D721Med (cell line): ENCODE measurements around the gene MROH7.

Experiments
- DNase-seq: peaks from one replicate; pipeline ENCODE4 v3.0.0; 2011; ENCODE audit warnings: low spot score; ENCODE audit not compliant: insufficient read length
- FAIRE-seq: peaks from 2 replicates; lab custom pipeline; 2011; peaks lifted over from hg19 to GRCh38; lab: Jason Lieb, UNC
- TF ChIP-seq, protein P1 (sequence below): IDR thresholded peaks from 2 replicates; pipeline ENCODE4 v1.5.1; 2012; ENCODE audit warnings: mild to moderate bottlenecking, control low read depth; ENCODE audit not compliant: insufficient read depth; ENCODE audit errors: missing control alignments

MROH7 gene

GRCh38 chr1:54667797-54668196 lies 26.2 kb downstream of the MROH7 start:
- DNase-seq, result no peak
- TF ChIP-seq, protein P1, sequence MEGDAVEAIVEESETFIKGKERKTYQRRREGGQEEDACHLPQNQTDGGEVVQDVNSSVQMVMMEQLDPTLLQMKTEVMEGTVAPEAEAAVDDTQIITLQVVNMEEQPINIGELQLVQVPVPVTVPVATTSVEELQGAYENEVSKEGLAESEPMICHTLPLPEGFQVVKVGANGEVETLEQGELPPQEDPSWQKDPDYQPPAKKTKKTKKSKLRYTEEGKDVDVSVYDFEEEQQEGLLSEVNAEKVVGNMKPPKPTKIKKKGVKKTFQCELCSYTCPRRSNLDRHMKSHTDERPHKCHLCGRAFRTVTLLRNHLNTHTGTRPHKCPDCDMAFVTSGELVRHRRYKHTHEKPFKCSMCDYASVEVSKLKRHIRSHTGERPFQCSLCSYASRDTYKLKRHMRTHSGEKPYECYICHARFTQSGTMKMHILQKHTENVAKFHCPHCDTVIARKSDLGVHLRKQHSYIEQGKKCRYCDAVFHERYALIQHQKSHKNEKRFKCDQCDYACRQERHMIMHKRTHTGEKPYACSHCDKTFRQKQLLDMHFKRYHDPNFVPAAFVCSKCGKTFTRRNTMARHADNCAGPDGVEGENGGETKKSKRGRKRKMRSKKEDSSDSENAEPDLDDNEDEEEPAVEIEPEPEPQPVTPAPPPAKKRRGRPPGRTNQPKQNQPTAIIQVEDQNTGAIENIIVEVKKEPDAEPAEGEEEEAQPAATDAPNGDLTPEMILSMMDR, result no peak
- no peak for FAIRE-seq

GRCh38 chr1:54668567-54668966 lies 27.0 kb downstream of the MROH7 start:
- FAIRE-seq, result no peak
- TF ChIP-seq, protein P1, result no peak
- DNase-seq, result no peak

DNA sequence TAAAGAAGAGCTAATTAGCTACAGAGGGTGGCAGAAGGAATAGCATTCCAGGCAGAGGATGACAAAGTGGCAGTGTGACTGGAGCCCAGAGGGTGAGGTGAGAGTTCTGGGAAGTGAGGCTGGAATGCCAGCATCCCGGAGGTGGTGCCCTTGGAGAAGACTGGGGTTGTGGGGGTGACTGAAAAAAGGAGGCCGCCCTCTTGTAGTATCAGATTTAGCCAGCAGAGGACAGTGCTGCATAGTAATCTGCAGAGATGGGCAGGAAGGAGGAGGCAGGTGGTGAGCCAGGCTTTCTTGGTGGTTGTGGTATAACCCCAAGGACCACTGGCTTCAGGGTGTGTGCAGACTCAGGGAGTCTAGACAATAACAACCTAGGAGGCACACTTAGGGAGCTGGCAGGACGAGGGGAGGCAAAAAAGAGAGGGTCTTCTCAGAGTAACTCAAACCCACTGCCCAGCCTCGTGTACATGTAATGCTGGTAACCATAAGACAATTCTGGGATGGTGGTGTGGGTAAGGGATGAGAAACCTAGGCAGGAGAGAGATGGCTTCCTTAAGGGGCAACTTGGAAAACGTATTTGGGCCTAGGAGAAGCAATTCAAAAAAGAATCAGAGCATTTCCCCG lies 30.5 kb downstream of the MROH7 start:
- TF ChIP-seq, protein P1, result peak; percentile 81
- FAIRE-seq (no peak), DNase-seq (no peak)

DNA sequence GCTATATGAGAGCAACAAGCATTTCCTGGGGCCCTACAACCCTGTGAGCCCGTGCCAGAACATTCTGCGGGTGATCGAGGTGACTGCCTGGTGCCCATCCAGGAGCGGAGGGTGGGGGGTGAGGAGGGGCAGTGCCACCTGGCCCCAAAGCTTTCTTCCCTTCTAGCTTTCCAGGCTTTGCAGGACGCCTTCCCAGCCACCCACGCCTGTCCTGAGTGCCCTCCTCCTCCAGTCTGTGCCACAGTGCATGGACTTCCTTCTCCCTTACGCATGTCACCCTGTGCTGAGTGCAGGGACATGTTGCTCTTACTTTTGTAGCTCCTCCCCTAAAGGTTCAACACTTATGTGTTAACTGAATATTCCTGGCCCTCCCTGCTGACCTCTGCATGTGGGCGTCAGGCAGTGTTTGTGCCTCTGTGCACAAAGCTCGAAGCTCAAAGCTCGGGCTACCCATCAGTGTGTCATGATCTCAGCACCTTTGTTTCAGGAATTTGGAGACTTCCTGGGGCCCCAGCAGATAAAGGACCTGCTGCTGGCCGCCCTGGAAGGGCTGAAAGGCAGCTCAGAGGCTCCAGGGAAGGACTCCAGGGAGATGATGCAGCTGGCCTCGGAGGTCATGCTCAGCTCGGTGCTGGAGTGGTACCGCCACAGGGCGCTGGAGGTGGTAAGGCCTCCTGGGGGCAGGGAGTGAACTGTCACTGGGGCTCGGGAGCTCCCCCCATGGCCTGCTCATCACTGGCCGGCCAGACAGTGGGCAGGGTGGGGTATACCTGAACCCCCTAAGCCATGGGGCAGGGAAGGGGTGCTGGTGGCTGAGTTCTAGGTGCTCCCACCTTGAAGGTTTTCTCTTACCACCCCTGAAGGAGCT lies 37.4 kb downstream of the MROH7 start:
- TF ChIP-seq, protein P1, result no peak
- DNase-seq (no peak), FAIRE-seq (no peak)

GRCh38 chr1:54679706-54680105 lies 38.1 kb downstream of the MROH7 start:
- TF ChIP-seq, protein P1, result no peak
- DNase-seq (no peak), FAIRE-seq (no peak)

- TF ChIP-seq, protein P1, result no peak
- no peak for DNase-seq
- no peak for FAIRE-seq
Observed at GRCh38 chr1:54680387-54680786, 38.8 kb downstream of the MROH7 start.

GRCh38 chr1:54681358-54681757 lies 39.8 kb downstream of the MROH7 start:
- TF ChIP-seq, protein P1, result no peak
- DNase-seq (no peak), FAIRE-seq (no peak)
